ENCODE data around the gene BCOR.
A peak's percentile ranks its signal among the peaks of the same experiment; 100 is the strongest.

Gene BCOR

DNA sequence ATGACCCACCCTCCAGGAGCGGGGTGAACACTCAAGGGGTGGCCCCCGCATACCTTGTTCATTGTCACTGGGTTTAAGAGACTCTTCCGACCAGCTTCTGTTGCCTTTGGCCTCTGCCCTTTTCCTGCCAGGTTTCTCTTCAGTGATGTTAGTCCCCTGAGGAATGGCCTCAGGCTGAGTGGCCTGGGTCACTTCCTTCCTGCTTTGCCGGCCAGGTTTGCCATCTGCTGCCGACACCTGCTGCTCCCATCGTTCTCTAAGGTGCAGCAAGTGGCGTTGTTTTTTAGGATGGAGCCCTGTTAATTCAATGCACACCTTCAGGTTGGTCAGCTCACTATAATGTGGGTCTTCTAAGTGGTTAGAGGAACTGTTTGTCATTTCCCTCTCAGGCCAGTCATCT is 34.2 kb downstream of the BCOR start:
- no peak for DNase-seq (ENCODE audit: low spot score)

- no peak for DNase-seq (ENCODE audit: low spot score)
Observed at GRCh38 chrX:40062525-40063155, 35.1 kb downstream of the BCOR start.

DNA sequence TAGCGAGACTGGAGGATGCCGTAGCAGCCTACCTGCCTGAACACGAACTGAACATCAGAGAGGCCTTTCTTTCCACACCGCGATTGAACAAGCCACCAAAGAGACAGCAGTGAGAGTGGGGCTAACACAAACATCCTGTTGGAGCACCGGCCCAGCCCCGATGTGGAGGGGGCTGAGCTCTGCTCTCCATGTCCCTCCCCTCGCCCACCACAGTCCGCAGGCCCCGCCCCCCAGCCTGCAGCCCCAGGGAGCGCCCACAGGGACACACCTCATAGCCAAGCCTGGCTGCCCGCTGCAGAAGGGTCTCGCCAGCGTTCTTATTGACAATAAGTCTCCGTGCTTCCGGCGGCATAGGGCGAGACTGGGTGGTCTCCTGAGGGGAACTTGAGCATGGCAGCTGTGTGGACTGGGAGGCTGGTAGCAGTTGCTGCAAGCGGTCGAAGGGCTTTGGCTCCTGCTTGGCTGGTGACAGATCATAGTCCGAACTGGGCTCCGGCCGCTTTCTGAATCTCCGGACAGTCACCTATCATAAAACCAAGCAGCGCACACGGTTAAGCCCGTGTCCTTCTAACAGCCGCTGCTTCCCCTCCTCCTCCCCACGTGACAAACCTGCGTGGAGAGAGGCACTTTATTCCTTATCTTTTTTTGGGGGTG is 35.8 kb downstream of the BCOR start:
- DNase-seq (ENCODE audit: low spot score), result peak; percentile 24

DNA sequence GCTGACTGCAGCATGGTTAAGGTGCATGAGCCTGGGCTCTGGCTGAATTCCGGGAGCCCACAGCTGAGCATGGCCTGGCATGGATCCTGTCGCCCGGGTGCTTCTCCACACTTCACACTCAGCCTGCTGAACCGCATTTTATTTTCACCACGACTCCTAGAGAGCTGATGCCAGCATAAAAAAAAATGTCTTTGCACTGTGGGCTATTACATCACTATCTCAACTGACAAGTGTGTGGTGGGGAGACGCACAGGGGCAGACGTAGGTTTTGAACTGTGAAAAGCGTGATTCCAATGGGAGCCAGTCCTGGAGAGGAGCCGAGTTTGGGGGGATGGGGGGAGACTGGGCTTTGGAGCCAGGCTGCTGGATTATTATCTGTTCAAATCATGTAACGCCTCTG is 36.8 kb downstream of the BCOR start:
- no peak for DNase-seq (ENCODE audit: low spot score)

DNA sequence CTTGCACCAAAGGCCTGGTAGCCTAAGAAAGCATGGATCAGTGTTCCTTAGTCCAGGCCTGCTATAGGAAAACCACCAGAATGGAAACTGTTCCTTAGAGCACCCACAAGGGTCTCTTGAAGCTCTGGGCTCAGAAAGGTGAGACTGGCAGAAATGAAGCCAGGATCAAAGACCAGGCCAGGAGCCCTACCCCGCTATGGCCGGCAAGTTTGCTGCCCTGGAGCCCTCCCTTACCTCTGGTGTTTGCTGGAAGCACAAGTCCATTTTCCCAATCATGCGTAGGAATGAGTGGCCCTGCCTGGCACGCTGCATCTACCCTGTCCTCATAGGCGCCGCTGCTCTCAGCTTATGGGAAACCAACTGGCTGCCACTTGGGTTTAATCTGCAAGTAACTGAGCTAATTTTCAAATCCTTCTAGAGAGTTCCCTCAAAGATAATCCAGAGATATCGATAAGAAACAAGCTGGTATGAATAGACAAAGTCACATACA is 37.4 kb downstream of the BCOR start:
- DNase-seq (ENCODE audit: low spot score), result no peak

GRCh38 chrX:40058719-40059118 is 39.0 kb downstream of the BCOR start:
- DNase-seq (ENCODE audit: low spot score), result no peak

DNA sequence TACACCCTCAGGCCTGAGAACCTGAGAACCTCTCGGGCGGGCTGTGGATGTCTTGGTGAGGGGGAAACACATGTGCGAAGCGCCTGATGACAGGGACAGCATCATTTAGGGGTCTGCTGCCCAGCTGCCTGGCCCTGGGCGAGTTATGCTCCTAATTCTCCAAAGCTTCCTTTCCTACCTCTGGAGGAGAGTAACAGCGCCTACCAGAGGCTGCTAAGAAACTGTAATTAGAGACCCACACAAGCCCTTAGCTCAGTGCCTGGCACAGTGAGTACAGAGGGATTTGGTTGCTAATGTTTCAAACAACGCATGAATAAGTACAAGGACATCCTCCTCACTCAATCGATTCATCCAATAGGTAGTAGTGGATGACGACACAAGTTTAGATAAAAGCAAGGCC is 40.4 kb downstream of the BCOR start:
- DNase-seq (ENCODE audit: low spot score), result no peak

DNA sequence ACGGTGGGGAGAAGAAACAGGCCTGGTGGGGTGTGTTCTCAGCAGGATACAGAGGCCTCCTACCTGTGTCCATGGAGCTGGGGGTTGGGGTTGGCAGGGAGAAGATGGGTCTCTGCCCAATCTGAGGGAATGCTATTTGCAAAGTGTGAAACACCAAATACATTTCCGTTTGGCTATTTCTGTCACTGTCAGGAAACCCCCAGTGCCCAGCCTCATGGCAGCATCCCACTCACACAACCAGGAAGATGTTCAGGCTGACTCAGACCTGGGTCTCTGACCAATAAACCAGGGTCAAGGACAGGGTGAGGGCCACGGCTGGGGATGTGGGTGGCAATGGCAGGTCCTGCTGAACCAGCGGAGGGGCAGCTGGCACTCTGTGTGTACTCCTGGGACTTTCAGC is 41.3 kb downstream of the BCOR start:
- DNase-seq (ENCODE audit: low spot score), result no peak

- no peak for DNase-seq (ENCODE audit: low spot score)
Observed at GRCh38 chrX:40055495-40055894, 42.3 kb downstream of the BCOR start.

DNA sequence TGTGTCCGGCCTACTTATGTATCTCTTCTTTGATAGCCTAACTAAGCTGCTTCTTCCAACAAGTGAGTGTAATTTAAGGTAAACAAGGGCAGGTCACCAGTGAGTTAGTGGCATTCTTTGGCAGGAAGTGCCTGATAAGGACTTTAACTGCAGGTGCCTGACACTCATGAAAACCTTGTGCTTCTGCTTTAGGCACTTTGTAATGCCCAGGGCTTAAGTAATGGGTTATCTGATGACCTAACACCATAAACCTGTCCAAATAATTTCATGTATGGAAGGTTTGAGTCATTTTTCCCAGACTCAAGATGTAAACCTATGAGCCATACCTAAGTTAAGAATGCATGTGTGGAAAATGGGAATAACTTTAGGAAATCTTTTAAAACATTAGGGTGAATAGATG is 43.0 kb downstream of the BCOR start:
- DNase-seq (ENCODE audit: low spot score), result no peak

GRCh38 chrX:40050532-40050931 is 47.2 kb downstream of the BCOR start:
- DNase-seq (ENCODE audit: low spot score), result no peak

GRCh38 chrX:40049084-40049641 is 48.6 kb downstream of the BCOR start:
- DNase-seq (ENCODE audit: low spot score), result no peak

- no peak for DNase-seq (ENCODE audit: low spot score)
Observed at GRCh38 chrX:40047485-40047884, 50.3 kb downstream of the BCOR start.

DNA sequence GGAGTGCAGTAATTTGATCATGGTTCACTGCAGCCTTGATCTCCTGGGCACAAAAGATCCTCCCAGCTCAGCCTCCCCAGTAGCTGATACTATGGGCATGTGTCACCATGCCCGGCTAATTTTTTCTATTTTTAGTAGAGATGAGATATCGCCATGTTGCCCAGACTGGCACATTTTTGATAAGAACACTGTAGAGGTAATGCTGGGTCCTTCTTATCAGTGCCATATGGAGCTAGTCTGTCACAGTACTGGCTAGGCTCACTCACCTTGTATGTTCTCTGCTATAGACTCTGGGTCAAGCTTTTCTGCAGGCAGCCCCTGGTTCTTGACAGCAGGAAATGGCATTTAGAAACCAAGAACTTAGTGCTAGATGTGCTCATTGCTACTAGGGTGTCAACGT is 53.9 kb downstream of the BCOR start:
- DNase-seq (ENCODE audit: low spot score), result no peak

DNA sequence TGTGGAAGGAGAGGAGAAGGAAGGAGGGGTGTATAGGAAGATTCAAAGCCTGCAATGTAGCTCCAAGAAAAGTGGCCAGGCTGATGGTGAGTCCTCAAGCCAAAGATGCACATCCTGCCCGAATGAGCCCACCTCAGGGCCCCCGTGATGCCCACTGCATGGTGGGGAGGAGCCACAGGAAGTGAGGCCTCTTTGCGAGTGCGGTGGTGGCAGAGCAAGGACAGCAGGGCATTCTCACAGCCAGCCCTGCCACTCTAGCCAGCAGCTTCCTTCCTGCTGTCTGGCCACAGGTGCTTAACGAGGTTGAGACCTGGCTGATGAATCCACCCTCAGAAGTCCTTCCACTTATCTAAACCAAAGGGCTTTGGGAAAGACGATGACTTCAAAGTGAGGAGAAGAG is 55.8 kb downstream of the BCOR start:
- DNase-seq (ENCODE audit: low spot score), result no peak

DNA sequence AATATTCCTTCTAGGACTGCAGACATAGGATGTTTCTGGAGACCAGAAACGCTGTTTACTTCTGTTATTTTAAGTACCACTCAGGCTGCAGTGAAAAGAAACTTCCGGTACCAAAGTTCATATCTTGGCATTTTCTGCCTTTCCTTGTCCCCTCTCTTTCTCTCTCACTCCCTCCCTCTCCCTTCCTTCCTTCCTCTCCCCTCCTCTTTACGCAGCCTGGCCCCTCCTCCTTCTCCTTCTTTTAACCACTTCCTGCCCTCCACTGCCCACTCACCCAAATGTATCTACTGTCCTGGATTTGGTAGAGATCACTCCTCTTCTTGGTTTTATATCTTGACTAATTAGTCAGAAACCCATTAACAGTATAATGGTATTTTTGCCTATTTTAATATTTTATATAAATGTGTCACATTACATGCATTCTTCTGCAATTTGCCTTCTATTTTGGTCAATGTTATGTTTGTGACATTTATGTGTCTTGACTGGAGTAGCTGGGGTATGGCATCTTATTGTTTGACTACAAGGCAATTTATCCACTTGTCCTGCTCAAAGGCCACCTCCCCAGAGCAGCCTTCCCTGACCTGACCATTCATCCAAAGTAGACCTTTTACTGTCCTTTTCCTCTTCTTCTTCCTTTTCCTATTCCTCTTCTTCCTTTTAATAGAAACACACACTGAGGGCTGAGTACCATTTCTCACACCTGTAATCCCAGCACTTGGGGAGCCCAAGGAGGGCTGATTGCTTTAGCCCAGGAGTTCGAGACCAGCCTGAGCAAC is 56.9 kb downstream of the BCOR start:
- DNase-seq (ENCODE audit: low spot score), result no peak

DNA sequence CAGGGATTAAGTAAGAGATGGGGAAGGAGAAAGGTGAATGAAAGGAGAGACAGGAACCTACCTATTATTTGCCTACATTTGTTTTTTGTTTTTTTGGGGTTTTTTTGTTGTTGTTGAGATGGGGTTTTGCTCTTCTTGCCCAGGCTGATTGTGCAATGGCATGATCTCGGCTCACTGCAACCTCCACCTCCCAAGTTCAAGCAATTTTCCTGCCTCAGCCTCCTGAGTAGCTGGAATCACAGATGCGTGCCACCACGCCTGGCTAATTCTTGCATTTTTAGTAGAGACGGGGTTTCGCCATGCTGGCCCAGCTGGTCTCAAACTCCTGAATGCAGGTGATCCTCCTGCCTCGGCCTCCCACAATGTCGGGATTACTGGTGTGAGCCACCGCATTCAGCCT is 57.9 kb downstream of the BCOR start:
- no peak for DNase-seq (ENCODE audit: low spot score)

DNA sequence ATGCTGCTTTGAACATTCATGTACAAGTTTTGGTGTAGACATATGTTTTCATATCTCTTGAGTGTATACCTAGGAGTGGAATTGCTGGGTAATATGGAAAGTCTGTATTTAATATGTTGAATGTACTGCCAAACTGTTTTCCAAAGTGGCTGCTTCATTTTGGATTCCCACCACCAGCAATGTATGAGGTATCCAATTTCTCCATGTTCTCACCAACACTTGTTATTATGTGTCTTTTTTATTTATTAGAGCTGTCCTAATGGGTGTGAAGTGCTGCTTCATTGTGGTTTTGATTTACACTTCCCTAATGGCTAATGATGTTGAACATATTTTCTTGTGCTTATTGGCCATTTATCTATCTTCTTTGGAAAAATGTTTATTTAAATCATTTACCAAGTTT is 60.4 kb downstream of the BCOR start:
- no peak for DNase-seq (ENCODE audit: low spot score)

GRCh38 chrX:40035726-40036125 is 62.0 kb downstream of the BCOR start:
- DNase-seq (ENCODE audit: low spot score), result no peak

DNA sequence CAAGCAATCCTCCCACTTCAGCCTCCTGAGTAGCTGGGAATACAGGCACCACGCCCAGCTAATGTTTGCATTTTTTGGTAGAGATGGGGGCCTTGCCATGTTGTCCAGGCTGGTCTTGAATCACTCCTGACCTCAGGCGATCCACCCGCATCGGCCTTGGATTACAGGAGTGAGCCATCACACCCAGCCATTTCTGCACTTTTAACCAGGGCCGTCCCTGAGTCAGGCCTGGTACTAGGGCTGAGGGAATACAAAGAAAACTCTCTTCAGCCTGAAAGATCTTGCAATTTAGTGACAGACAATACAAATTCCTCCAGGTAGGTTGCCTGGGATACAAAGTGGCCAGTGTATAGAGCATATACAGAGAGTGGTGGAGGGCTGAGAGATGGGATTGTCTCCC is 65.8 kb downstream of the BCOR start:
- DNase-seq (ENCODE audit: low spot score), result no peak

DNA sequence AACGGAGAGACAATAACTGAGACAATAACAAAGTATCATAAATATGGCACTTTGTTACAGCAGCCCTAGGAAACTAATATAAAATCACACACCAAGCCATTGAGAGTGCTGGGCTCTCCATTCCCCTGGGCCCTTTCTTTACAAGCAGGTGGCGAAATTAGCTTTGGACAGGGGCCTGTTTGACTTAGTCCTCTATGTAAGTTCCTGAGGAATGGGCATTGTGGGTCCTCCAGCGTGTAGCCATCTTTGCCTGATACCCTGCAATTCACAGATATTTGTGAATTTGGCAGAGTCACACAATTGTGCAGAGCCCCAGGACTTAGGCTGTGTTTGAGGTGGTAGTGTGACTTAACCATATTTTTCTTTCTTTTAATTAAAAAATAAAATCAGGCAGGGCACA is 67.6 kb downstream of the BCOR start:
- no peak for DNase-seq (ENCODE audit: low spot score)

- no peak for DNase-seq (ENCODE audit: low spot score)
Observed at GRCh38 chrX:40022421-40022820, 75.3 kb downstream of the BCOR start.

DNA sequence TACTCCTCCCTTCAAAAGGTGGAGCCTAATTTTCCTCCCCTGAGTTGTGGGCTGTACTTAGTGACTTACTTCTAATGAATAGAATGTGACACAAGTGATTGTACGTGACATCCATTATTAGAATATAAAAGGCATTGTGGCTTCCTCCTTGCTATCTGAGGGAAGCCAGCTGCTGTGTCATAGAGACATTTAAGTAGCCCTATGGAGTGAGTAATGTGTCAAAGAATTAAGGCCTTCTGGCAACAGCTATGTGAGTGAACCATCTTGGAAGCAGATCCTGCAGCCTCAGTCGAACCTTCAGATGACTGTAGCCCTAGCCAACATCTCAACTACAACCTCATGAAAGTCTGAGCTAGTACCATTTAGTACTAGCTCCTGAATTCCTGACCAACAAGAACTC is 76.1 kb downstream of the BCOR start:
- DNase-seq (ENCODE audit: low spot score), result no peak

All from CD4-positive, alpha-beta T cell treated with Interleukin-6 at 100 ng/mL for 8 hours (primary cell).